ENCODE data around the gene CLMN. TPM values are rescaled to one million over a fixed set of nuclear protein-coding genes. Genes with fewer than 3 reads are reported as not detected.

Gene CLMN
- total RNA-seq, 1 experiment from 2014 or later, result 8.6 TPM

DNA sequence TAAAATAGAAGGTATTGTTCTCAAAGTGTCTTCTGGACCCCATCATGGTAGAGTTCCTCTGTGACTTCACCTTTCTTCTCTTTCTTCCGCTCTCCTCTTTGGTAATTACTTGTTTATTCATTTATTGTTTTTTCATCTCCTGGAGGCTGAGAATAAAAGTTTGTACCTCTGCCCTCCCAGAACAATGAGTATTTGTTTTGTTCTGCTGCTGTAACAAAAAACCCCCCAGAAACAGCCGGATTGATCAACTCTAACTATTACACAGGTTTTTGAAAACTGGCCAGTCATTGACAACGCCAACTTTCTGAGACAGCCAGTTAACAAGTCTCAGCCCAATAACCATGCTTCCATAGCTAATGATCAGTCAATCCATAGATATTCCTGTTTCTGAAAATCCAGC, 154.2 kb downstream of the CLMN start:
- no peaks in the 10 kb centered on the region for H3K4me1 ChIP-seq (ENCODE audit: insufficient read depth, low read length, poor library complexity, severe bottlenecking)
- intact Hi-C loops (cut with micrococcal nuclease; ENCODE audit: unreplicated experiment), result no loop called here
- H3K27ac ChIP-seq (ENCODE audit: low read depth, low read length, poor library complexity, severe bottlenecking), result no peak overlapping the region
- TF ChIP-seq EZH2 (IDR thresholded peaks at IDR 0.05; ENCODE audit: borderline replicate concordance, low read depth, low read length, poor library complexity, severe bottlenecking), result no peak
- TF ChIP-seq, protein P1, sequence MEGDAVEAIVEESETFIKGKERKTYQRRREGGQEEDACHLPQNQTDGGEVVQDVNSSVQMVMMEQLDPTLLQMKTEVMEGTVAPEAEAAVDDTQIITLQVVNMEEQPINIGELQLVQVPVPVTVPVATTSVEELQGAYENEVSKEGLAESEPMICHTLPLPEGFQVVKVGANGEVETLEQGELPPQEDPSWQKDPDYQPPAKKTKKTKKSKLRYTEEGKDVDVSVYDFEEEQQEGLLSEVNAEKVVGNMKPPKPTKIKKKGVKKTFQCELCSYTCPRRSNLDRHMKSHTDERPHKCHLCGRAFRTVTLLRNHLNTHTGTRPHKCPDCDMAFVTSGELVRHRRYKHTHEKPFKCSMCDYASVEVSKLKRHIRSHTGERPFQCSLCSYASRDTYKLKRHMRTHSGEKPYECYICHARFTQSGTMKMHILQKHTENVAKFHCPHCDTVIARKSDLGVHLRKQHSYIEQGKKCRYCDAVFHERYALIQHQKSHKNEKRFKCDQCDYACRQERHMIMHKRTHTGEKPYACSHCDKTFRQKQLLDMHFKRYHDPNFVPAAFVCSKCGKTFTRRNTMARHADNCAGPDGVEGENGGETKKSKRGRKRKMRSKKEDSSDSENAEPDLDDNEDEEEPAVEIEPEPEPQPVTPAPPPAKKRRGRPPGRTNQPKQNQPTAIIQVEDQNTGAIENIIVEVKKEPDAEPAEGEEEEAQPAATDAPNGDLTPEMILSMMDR (conservative IDR thresholded peaks at IDR 0.05; ENCODE audit: low read depth, low read length), result no peak
- ChIA-PET CTCF (no interaction called here), POLR2A (ENCODE audit: low non-redundant PET) (no interaction called here)
- H3K36me3 ChIP-seq (ENCODE audit: insufficient read depth, low read length, poor library complexity, severe bottlenecking), result no peaks in the 10 kb centered on the region
- H3K27me3 ChIP-seq (replicated peaks; ENCODE audit: insufficient read depth, low read depth, low read length, poor library complexity), result no peaks in the 10 kb centered on the region
- no peaks in the 10 kb centered on the region for H3K9me3 ChIP-seq (ENCODE audit: low read depth, low read length, poor library complexity, severe bottlenecking)
- DNase-seq (ENCODE audit: low spot score), result no peak
- H3K4me3 ChIP-seq (ENCODE audit: low read depth, low read length, poor library complexity, severe bottlenecking), result no peak overlapping the region
- BruUV-seq (replicated peaks), result no TSS peak

DNA sequence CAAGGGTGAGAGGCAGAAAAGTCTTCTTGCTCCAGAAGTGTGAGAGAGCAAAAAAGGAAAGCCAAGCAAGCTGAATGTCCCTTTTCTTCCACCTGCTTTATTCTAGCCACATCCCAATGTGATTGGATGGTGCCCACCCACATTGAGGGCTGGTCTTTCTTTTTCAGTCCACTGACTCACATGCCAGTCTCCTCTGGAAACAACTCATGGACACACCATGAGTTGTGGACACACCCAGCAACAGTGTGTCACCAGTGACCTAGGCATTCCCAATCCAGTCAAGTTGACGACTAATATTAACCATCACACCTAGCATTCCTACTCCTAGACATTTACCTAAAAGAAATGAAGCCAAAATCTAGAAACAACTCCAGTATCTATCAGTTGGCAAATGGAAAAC, 155.2 kb downstream of the CLMN start:
- Histone ChIP-seq H3K27ac (ENCODE audit: low read depth, low read length, poor library complexity, severe bottlenecking) (no peak overlapping the region), H3K36me3 (ENCODE audit: insufficient read depth, low read length, poor library complexity, severe bottlenecking) (no peaks in the 10 kb centered on the region)
- POLR2A ChIA-PET (ENCODE audit: low non-redundant PET), result no interaction called here

DNA sequence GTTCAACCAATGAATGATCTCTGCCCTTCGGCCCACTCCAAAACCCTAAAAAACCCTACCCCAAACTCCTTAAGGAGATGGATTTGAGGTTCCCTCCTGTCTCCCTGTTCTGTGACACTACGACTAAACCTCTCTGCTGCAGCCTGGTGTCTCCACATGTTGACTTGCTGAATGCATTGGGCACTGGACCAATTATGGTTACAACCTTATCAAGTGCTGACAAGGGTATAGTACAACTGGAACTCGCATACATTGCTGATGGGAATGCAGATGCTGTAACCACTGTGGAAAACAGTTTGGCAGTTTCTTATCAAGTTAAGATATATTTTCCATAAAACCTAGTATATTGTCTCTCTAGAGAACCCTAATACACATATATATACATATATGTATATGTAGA, 156.0 kb downstream of the CLMN start:
- Histone ChIP-seq H3K36me3 (ENCODE audit: insufficient read depth, low read length, poor library complexity, severe bottlenecking) (no peaks in the 10 kb centered on the region), H3K27ac (ENCODE audit: low read depth, low read length, poor library complexity, severe bottlenecking) (no peak overlapping the region), H3K27me3 (replicated peaks; ENCODE audit: insufficient read depth, low read depth, low read length, poor library complexity) (no peaks in the 10 kb centered on the region), H3K9me3 (ENCODE audit: low read depth, low read length, poor library complexity, severe bottlenecking) (no peaks in the 10 kb centered on the region), H3K4me1 (ENCODE audit: insufficient read depth, low read length, poor library complexity, severe bottlenecking) (no peaks in the 10 kb centered on the region), H3K4me3 (ENCODE audit: low read depth, low read length, poor library complexity, severe bottlenecking) (no peak overlapping the region)
- ChIA-PET POLR2A (ENCODE audit: low non-redundant PET) (no interaction called here), CTCF (no interaction called here)
- intact Hi-C loops (cut with micrococcal nuclease; ENCODE audit: unreplicated experiment), result no loop called here
- DNase-seq (ENCODE audit: low spot score), result no peak
- no peak for TF ChIP-seq EZH2 (IDR thresholded peaks at IDR 0.05; ENCODE audit: borderline replicate concordance, low read depth, low read length, poor library complexity, severe bottlenecking)
- TF ChIP-seq, protein P1 (conservative IDR thresholded peaks at IDR 0.05; ENCODE audit: low read depth, low read length), result no peak
- no TSS peak for BruUV-seq (replicated peaks)

More for the DNA sequence above, 155.2 kb downstream of the CLMN start:
- Histone ChIP-seq H3K4me3 (ENCODE audit: low read depth, low read length, poor library complexity, severe bottlenecking) (no peak overlapping the region), H3K9me3 (ENCODE audit: low read depth, low read length, poor library complexity, severe bottlenecking) (no peaks in the 10 kb centered on the region), H3K27me3 (replicated peaks; ENCODE audit: insufficient read depth, low read depth, low read length, poor library complexity) (no peaks in the 10 kb centered on the region), H3K4me1 (ENCODE audit: insufficient read depth, low read length, poor library complexity, severe bottlenecking) (no peaks in the 10 kb centered on the region)
- intact Hi-C loops (cut with micrococcal nuclease; ENCODE audit: unreplicated experiment), result no loop called here
- DNase-seq (ENCODE audit: low spot score), result no peak
- CTCF ChIA-PET, result no interaction called here
- no TSS peak for BruUV-seq (replicated peaks)
- no peak for TF ChIP-seq EZH2 (IDR thresholded peaks at IDR 0.05; ENCODE audit: borderline replicate concordance, low read depth, low read length, poor library complexity, severe bottlenecking)
- TF ChIP-seq, protein P1 (conservative IDR thresholded peaks at IDR 0.05; ENCODE audit: low read depth, low read length), result no peak
